ELR (cell line): ENCODE measurements around the gene SMARCD1.

ENCODE experiments used
- DNase-seq: peaks from one replicate; pipeline ENCODE4 v3.0.0-alpha.2; 2015; ENCODE audit warnings: low read depth

Gene SMARCD1

DNA sequence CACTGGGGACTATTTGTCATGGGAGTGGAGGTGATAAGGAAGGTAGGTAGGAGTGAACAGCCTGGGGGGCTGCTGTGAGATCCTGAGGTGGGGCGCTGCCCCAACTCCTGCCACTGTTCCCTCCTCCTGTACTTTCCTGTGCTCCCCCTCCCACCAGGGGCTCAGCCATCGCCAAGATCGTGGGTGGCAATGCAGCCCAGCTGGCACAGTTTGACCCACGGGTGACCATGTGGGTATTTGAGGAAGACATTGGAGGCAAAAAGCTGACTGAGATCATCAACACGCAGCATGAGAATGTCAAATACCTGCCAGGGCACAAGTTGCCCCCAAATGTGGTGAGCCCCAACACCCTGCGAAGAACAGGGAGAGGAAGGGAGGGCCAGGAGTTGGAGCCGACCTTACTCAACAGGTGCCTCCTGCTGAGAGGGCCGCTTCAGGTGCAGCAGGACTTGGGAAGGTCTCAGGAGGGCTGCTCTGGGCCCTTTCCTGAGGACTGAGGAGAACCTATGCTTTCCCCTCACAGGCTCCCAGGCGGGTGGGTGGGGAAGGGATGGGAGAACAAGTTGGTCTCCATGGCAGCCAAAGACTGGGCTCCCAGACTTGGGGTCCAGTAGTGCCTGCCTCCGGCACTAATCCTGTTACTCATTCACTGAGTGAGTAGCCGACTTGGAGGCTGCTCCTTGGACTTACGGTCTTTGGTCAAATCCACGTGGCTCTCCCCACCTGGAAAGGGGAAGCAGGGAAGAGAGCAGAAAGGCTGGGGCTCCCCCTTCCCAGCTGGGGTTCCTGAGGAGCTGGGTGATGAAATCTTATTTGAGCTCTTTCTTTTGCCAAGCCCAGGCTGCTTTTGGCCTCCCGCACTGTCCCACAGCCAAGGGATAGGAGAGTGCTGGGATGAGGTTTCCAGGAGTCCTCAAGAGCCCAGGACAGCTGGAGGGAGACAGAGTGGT lies 19.6 kb downstream of the SMARCD1 start:
- DNase-seq: no peak

DNA sequence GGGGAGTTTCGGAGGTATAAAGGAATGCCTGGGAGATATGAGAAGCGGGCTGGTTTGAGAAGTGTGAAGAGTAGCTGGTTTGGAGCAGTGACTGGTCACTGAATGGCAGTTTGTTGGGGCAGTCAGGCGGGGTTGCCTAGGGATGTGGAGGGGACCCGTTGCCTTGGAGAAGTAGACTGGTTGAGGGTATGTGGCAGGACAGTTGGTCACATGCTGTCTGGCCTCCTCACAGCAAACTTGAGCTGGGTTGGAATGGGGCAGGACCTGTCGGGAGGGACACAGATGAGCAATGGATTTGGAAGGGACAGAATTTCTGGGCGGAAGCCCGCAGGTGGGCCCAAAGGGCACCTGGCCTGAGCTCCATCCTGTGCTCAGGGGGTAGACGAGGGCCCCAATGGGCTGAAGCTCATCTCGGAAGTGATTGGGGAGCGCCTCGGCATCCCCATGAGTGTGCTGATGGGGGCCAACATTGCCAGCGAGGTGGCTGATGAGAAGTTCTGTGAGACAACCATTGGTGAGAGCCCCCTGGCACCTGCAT lies 20.8 kb downstream of the SMARCD1 start:
- no peak for DNase-seq

DNA sequence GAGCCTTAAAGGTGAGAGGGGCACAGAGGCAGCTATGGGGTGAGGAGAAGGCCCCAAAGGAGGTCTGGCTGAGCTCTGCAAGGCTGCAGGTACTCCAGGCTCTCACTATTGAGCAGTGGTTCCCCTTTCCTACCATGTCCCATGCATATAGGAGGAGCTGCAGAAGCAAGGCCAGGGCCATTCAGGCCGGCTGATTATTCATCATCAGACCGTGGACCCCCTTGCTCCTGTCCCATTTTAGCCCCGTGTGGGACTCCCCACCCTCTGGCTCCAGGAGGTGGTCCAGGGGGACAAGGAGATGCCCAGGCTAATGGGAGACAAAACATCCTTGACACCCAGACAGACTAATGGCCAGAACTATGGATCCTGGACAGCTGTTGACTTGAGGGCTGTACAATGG lies 21.8 kb downstream of the SMARCD1 start:
- DNase-seq: no peak

DNA sequence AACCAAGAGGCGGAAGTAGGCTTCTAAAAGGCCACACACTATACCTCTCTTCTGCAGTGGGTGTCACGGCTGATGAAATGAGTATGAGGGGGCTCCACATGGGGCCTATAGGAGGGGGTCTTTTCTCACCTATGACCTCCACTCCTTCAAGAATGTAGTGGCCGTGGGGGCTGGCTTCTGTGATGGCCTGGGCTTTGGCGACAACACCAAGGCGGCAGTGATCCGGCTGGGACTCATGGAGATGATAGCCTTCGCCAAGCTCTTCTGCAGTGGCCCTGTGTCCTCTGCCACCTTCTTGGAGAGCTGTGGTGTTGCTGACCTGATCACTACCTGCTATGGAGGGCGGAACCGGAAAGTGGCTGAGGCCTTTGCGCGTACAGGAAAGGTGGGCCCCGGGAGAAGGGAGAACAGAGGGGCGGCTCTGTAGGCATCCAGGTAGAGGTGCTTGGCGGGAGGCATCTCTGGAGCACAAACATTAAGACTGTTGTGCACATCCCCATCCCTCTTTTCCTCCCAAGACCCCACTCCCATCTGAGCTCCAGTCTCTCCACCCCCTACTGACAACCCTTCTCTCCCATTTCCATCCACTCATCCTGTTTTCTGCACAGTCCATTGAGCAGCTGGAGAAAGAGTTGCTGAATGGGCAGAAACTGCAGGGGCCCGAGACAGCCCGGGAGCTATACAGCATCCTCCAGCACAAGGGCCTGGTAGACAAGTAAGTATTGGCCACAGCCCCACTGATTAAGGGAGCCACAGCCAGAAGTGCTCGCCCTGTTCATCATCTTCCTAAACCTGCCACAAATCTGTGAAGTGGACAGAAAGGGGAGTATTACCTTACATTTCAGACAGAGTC lies 22.5 kb downstream of the SMARCD1 start:
- no peak for DNase-seq

DNA sequence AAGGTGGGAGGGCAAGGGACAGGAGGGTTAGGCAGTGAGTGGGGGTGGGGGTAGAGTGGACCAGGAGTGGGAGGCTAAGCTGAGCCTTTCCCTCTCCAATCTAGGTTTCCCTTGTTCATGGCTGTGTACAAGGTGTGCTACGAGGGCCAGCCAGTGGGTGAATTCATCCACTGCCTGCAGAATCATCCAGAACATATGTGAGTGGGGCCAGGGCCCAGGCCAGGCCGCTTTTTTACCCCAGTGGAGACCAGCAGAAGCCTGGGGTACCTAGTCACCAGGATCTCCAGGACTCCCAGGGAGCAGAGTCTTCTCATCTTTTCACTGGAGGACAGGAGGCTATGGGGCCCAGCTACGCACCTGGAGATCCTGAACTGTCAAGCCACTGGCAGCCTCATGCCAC lies 24.2 kb downstream of the SMARCD1 start:
- DNase-seq: no peak

DNA sequence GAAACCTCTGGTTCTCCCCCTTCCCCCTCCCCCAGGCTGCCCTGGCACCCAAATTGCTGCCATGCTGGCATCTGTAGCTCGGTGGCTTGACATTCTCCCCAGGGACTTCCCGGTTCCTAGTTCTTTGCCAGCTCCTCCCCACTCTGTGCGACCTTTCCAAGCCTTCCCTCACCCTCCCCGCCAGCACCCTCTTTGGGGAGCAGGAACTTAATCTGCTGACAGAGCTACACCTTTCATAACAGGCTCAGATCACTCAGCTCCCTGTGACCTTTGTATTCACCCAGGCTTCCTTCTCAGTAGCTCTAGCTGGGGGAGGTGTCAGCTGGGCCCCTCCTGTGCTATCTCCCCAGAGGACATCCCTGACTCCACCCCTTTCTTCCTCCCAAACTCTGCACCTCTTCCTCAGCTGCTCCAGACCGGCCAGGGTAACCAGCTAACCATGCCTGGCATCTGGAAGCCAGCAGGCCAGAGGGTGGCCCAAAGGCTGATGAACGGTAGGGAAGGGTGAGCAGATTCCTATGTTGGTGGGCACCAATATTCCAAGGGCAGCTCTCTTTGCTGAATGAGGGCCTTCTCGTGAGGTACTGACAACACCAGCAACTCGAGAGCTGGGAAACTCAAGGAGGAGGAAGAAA lies 25.1 kb downstream of the SMARCD1 start:
- no peak for DNase-seq

DNA sequence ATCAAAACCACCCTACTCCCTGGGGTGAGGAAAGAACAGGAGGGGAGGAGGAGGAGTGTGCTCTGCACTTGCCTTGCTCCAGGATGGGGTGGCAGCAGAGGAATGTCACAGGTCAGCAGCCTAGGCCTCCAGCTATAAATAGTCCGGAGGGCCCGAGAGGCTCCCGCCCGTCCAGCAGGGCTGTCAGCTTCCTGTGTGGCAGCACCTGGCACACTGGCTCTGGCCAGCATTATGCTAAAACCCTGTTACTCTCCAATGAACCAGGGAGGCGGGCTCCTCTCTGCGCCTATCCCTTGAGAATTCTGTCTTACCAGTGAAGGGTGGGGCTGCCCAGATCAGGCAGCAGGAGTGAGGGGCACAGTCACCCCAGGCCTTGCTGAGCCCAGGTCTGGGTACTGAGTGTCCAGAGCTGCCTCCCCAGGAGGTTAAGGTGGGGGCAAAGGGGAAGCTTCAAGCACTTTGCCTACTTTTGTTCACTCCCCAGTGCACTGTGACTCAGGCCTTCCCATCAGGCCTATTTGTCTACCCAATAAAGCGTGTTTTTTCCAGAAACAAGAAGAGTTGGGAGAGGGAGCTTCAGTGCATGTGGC lies 25.7 kb downstream of the SMARCD1 start:
- peak; percentile 55 for DNase-seq

DNA sequence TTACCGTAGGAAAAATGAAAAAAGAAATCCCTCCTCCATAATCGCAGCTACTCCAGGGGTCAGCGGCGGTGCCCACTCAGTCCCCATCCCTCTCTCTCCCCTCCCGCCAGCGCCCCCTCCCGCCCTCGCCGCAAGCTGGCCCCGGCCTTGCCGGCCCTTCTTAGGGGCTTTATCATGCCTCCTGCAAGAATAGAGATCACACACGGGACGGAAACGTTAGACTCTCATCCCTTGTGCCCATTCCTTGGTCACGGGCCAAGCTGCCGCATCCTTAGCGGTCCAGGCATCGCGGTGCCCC lies 26.2 kb downstream of the SMARCD1 start:
- no peak for DNase-seq

DNA sequence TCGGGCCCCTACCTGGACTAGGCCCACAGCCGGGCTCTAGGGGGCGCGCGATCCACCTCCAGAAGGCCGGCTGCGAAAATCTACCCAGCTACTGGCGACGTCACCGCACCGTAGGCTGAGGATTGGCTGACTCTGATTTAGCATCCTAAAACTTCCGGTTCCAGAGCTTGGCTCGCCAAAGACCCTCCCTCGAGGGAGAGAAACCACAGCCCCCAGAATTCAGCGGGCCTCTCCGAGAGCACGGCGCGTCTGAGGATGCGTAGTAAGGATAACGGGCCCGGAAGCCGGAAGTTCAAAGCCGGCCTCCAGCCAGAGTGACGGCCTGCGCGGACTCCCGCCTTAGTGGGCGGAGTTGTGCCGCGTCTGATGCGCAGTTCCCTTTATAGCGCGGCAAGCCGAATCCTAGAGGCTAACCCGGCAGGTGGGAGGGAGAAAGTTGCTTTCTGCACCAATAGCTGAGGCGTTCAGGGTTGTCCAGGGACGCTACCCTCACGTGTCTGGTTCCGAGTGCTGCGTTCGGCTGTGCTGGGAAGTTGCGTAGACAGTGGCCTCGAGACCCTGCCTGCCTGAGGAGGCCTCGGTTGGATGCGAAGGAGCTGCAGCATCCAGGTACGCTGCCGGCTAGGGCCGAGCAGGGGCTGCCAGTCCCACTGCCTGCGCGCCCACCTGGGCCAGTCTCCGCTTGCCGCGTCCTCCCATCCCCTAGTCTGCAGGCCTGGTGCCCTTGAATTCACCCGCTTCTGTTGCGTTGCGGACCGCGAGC lies 26.7 kb downstream of the SMARCD1 start, which contains the start of gene COX14:
TSS of gene COX14 (plus strand) at position 544 of the 763 bp plus-strand sequence. CDS start 7,808 bp downstream, outside the sequence.
- peak; percentile 100 for DNase-seq

DNA sequence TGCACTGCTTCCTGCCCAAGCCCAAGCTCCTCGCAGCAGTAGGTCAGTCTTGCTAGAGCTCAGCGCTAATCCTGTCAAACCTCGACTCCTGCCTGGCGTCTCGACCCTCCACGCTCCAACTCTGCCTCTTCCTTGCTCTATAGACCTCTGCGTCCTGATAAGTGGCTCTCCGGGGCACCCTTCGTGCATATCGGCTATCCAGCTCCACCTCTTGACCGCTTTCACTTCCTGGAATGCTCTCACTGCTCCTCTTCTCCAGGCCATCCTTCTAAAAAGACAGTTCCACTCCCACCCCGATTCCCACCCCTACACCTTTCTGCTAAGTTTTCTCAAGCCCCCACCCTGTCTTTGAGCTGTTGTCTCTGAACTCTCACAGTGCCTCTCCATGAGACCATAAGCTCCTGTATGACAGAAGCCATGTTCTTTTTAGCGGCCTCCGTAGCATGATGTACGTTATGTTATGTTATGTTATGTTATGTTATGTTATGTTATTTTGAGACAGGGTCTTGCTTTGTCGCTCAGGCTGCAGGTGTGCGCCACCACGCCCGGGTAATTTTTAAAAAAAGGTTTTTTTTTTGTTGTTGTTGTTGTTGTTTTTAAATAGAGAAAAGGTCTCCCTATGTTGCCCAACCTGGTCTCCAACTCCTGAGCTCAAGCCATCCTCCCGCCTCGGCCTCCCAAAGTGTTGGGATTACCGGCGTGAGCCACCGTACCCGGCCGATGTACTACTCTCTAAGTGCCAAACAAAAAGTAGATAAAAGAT lies 27.5 kb downstream of the SMARCD1 start:
- DNase-seq: peak; percentile 65

DNA sequence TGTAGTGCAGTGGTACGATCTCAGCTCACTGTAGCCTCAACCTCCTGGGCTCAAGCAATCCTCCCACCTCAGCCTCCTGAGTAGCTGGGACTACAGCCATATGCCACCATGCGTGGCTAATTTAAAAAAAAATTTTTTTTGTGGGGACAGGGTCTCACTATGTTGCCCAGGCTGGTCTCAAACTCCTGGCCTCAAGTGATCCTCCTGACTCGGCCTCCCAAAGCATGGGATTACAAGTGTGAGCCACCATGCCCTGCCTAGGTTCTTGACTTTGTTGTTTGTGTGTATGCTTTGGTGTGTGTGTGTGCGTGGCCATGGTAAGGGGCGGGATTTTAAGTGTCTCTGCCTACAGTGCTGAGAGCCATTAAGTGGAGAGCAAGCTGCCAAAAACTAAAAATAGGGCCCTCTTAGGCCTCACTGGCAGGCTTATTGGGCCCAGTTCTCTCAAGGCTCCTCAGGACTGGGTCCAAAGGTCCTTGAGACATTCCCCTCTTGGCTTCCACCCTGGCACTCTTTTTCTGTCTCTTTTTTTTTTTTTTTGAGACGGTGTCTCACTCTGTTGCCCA lies 32.0 kb downstream of the SMARCD1 start:
- DNase-seq: no peak

DNA sequence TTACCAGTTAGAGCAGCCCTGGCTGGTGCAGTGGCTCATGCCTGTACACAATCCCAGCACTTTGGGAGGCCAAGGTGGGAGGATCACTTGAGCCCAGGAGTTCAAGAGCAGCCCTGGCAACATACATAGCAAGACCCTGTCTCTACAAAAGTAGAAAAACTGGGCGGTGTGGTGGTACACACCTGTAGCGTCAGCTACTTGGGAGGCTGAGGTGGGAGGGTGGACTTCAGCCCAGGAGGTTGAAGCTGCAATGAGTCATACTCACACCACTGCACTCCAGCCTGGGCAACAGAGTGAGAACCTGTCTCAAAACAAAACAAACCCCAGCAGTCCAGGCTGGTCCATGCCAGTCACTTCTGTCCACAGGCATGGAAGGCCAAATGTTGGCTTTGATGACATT lies 34.2 kb downstream of the SMARCD1 start:
- no peak for DNase-seq

DNA sequence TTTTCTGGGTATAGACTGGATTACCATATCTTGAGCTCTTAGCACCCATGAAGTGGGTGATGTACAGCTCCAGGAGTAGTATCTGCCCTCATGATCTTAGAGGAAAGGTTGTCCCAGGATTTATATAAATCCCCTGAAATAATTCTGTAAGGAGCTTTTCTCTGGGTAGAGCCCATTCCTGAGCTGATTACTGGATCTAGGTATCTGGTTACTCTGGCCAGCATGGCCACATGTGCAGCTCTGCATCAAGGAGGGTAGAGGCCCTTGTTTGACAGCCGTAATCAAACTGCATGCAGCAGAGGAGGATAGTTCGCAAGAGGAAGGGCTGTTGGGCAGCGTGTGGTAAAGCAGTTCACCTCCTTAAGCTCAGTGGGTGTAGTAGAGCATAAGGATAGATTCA lies 35.4 kb downstream of the SMARCD1 start:
- DNase-seq: no peak

DNA sequence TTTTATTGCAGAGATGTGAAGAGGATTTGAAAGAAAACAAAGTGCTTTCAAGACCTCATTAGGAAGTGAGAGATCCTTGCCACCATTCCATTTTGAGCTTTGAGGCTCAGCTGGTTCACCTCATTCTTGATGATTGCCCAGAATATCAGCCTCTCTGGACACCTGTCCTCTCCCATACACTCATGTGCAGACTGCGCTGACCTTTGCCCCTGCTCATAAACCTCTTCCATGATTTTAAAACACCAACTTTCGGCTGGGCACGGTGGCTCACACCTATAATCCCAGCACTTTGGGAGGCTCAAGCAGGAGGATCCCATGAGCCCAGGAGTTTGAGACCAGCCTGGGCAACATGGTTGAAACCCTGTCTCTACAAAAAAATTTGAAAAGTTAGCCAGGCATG lies 35.8 kb downstream of the SMARCD1 start:
- DNase-seq: no peak

DNA sequence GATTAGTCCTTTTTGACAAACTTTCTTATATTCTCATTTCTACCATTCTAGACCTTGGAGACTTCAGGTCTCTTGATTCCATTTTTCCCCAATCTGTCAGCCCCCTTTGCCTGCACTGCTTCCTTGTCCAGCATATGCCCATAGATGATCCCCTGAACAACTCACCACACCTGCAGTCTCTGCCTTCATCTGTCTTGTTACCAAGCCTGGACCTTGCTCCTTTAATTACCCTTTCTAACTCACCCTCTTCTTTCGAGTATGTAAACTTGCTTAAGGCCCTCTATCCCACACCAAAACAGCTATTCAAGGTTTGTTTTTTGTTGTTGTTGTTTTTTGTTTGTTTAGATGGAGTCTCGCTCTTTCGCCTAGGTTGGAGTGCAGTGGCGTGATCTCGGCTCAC lies 36.5 kb downstream of the SMARCD1 start:
- no peak for DNase-seq

DNA sequence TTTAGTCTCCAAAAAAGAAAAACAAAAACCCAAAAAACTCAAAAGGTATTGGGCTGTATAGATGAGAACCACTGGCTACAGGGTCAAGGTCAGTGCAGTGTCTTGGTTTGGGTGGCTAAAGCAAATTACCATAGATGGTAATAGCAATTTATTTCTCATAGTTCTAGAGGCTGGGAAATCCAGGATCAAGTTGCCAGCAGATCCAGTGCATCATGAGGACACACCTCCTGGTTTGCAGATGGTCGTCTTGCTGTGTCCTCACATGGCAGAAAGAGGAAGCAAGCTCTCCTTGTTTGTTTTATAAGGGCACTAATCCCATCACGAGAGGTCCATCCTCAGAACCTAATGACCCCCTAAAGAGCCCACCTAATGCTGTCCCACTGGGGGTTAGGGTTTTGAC lies 38.1 kb downstream of the SMARCD1 start:
- no peak for DNase-seq

DNA sequence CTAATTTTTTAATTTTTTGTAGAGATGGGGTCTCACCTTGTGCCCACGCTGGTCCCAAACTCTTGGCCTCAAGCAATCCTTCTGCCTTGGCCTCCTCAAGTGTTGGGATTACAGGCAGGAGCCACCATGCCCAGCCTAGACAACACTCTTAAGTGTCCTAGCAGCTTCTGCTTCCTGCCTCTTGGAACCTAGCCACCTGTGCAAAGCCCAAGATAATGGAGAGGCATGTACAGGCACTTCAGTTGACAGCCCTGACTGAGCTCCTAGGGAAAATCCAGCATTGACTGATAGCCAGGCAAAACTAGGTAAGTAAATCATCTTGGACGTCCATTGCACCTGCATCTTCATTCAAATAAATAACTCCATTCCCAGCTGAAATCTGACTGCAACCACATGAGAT lies 42.4 kb downstream of the SMARCD1 start:
- no peak for DNase-seq

DNA sequence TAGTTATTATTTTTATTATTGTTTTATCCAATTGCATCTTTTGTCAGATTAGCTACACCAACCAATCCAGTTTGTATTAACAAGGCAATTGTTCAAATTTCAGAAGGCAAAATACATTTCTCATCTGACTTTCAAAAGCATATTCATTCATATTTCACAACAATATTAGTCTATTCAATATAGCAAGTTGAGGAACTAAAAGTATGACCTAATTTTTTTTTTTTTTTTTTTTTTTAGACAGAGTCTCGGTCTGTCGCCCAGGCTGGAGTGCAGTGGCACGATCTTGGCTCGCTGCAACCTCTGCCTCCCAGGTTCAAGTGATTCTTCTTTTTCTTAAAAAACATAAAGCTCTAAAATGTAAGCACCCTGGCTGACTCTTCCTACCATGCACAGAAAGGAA lies 44.1 kb downstream of the SMARCD1 start:
- no peak for DNase-seq

DNA sequence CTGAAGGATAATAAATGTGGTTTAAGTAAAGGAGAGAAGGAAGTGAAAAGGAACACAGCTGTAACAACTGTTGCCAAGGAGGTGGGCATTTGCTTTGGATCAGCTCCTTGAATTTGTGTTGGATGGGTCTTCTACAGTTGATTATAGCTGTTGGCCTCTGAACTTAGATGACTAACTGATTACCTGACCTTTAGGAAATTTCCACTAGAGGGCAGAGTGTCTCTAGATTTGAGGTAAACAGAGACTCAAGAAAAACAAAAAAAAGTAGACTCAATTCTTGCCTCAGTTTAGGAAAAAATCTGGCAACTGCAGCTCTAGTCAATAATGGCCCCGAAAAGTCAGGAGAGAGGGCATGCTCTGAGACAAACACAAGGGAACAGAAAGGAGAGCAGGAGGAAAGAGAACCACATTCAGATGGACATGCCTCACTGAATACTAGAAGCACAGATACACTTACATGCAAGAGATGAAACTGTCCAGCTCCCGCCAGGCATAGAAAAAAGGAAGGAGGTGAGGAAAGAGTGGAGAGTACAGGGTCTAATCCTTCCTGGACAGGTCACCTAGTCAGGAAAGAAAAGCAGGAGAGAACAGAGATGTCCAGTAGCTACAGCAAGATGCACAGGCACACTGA lies 47.5 kb downstream of the SMARCD1 start:
- no peak for DNase-seq

DNA sequence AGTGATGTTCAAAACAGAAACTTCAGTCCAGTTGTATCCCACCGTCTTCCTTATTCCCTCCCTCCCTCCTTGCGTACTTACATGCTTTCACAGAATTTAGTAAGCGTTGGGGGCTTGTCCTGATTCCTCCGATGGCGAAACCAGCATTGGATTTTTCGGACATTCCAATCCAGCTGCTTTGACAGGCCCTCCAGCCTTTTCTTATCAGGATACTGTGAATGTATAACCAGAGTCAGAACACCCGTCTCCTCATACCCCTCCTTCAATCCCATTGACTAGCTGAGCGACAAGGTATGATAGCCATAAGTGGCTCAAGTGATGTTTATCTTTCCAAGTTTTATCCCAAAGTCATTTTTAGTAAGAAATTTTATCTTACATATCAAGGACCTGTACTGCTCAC lies 57.9 kb downstream of the SMARCD1 start:
- DNase-seq: no peak
